Jurkat, Clone E6-1 (cell line): Measurements from ENCODE around the gene RAB17.

Source experiments
- DNase-seq: peaks from one replicate; pipeline ENCODE4 v3.0.0-alpha.2; 2011; ENCODE audit warnings: low read depth, low spot score
- H3K4me3 ChIP-seq: 2 replicates; pipeline ENCODE4 v1.5.1; 2011; ENCODE audit warnings: mild to moderate bottlenecking, low read length, control low read depth, moderate library complexity

RAB17 gene

GRCh38 chr2:237549216-237549615 is 41.3 kb downstream of the RAB17 start:
- DNase-seq, result no peak
- H3K4me3 ChIP-seq, result no peak overlapping the region

- DNase-seq, result no peak
- no peak overlapping the region for H3K4me3 ChIP-seq
These were observed 42.6 kb downstream of the RAB17 start for GRCh38 chr2:237547841-237548416.

- no peak for DNase-seq
- H3K4me3 ChIP-seq, result no peak overlapping the region
These were observed 43.6 kb downstream of the RAB17 start for GRCh38 chr2:237546876-237547395.

GRCh38 chr2:237546040-237546875 is 44.3 kb downstream of the RAB17 start:
- DNase-seq, result no peak

GRCh38 chr2:237542001-237542704 is 48.4 kb downstream of the RAB17 start:
- no peak for DNase-seq
- no peak overlapping the region for H3K4me3 ChIP-seq

More at GRCh38 chr2:237546040-237546875, 44.3 kb downstream of the RAB17 start:
- H3K4me3 ChIP-seq, result no peak overlapping the region

- no peak for DNase-seq
- H3K4me3 ChIP-seq, result no peak overlapping the region
These were observed 49.3 kb downstream of the RAB17 start for GRCh38 chr2:237541243-237541642.

- no peak for DNase-seq
- H3K4me3 ChIP-seq, result no peak overlapping the region
These were observed 49.7 kb downstream of the RAB17 start for GRCh38 chr2:237540823-237541222.

- DNase-seq, result no peak
- no peak overlapping the region for H3K4me3 ChIP-seq
These were observed 50.2 kb downstream of the RAB17 start for GRCh38 chr2:237540223-237540775.

- no peak overlapping the region for H3K4me3 ChIP-seq
- DNase-seq, result no peak
These were observed 50.9 kb downstream of the RAB17 start for GRCh38 chr2:237539681-237540080.

GRCh38 chr2:237538901-237539300 is 51.6 kb downstream of the RAB17 start:
- DNase-seq, result no peak
- no peak overlapping the region for H3K4me3 ChIP-seq

- no peak for DNase-seq
- no peak overlapping the region for H3K4me3 ChIP-seq
These were observed 52.4 kb downstream of the RAB17 start for GRCh38 chr2:237538001-237538720.

- no peak for DNase-seq
- H3K4me3 ChIP-seq, result no peak overlapping the region
These were observed 53.9 kb downstream of the RAB17 start for GRCh38 chr2:237536617-237537016.

- no peak for DNase-seq
- no peak overlapping the region for H3K4me3 ChIP-seq
These were observed 54.5 kb downstream of the RAB17 start for GRCh38 chr2:237536083-237536415.

- H3K4me3 ChIP-seq, result no peak overlapping the region
These were observed 55.0 kb downstream of the RAB17 start for GRCh38 chr2:237535385-237536082.

GRCh38 chr2:237534380-237534779 is 56.2 kb downstream of the RAB17 start:
- H3K4me3 ChIP-seq, result no peak overlapping the region
- no peak for DNase-seq

More at GRCh38 chr2:237535385-237536082, 55.0 kb downstream of the RAB17 start:
- DNase-seq, result no peak

GRCh38 chr2:237533668-237534161 is 56.8 kb downstream of the RAB17 start:
- no peak overlapping the region for H3K4me3 ChIP-seq
- DNase-seq, result no peak

- no peak overlapping the region for H3K4me3 ChIP-seq
- no peak for DNase-seq
These were observed 58.4 kb downstream of the RAB17 start for GRCh38 chr2:237532160-237532559.
